Measurements from ENCODE around the gene RAD50.

DNA sequence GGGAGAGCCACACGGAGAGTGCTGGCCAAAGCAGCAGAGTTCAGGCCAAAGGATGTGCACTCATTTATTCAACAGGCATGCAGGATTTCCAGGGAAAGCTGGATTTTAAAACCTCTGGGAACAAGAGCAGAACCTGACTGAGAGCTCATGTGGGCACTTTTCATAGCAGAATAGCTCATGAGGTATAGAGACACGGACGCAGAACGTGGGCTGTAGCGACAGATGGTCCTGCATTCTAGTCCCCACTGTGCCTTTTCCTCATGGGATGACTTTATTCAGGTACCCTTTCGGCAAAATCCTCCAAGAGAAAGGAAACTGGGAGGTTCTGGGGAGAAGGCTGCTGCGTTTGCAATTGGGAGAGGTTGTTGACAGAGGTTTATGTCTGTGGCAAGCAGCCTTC is 122.4 kb downstream of the RAD50 start:
- TF ChIP-seq, protein P1, sequence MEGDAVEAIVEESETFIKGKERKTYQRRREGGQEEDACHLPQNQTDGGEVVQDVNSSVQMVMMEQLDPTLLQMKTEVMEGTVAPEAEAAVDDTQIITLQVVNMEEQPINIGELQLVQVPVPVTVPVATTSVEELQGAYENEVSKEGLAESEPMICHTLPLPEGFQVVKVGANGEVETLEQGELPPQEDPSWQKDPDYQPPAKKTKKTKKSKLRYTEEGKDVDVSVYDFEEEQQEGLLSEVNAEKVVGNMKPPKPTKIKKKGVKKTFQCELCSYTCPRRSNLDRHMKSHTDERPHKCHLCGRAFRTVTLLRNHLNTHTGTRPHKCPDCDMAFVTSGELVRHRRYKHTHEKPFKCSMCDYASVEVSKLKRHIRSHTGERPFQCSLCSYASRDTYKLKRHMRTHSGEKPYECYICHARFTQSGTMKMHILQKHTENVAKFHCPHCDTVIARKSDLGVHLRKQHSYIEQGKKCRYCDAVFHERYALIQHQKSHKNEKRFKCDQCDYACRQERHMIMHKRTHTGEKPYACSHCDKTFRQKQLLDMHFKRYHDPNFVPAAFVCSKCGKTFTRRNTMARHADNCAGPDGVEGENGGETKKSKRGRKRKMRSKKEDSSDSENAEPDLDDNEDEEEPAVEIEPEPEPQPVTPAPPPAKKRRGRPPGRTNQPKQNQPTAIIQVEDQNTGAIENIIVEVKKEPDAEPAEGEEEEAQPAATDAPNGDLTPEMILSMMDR (IDR thresholded peaks at IDR 0.05; ENCODE audit: low read depth, low read length, poor library complexity, severe bottlenecking): no peak
- TF ChIP-seq EZH2phosphoT487 (IDR thresholded peaks at IDR 0.05; ENCODE audit: borderline replicate concordance, low read length): no peak

Measured in DOHH2 (cell line).